Endometrial microvascular endothelial cells (primary cell): ENCODE data around the gene SLC25A20. TPM values are rescaled to one million over a fixed set of nuclear protein-coding genes. Genes with fewer than 3 reads are reported as not detected.

Experiments
- in situ Hi-C: cut with HindIII; loops from 2 replicates; pipeline ENCODE4 v1.10.0; 2017; ENCODE audit warnings: low sequenced_read_pairs, low pct_unique_long_range_greater_than_20kb; ENCODE audit errors: inconsistent ontology term
- total RNA-seq: library from RNA; depleted of rRNA; stranded (reverse); fragments of >200 nt; gene quantifications from one replicate; pipeline ENCODE4 v1.2.3, GENCODE V29; 2015; ENCODE audit errors: inconsistent ontology term

Gene SLC25A20
- 43.4 TPM for total RNA-seq

- in situ Hi-C loops: no loop called here
These were observed at the start of gene SLC25A20 for GRCh38 chr3:48898383-48899234. Gene SLC25A20, minus strand, starts transcription at chr3:48898882. Its CDS starts 88 bp downstream, at chr3:48898794.

- in situ Hi-C loops: no loop called here
These were observed 47.3 kb upstream of the SLC25A20 start for GRCh38 chr3:48945891-48946549.

- in situ Hi-C loops: no loop called here
These were observed 46.8 kb upstream of the SLC25A20 start for GRCh38 chr3:48945432-48945831.

DNA sequence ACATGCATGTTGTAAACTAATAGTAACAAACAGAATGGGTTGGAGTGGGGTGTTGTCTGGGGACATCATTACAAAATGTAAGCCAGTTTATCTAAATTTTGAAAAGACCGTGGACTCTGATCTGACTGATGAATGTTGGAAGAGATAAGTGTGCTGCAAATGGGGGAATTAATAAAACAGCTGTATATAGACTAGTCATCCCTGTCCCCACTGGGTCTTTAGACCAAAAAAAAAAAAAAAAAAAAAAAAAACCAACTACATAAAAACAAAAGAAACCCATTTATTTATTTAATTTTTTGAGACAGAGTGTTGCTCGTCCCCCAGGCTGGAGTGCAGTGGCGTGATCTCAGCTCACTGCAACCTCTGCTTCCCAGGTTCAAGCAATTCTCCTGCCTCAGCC, 40.0 kb upstream of the SLC25A20 start:
- in situ Hi-C loops: no loop called here

DNA sequence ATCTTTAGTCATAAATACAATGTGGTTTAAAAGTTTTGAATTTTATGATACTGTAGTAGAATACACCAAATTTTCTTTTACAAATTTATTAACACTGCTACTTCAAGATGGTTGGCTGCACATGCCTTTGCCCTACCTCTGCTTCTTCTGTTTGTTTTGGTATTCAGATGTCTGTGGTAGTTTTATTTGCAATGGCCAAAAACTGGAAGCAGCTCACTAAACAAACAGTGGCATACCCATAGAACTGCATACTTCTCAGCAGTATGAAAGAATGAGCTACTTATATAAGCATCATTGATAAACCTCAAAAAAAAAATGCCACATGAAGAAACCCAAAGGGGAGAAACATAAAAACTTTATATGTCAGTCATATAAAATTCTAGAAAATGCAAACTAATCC, 39.5 kb upstream of the SLC25A20 start:
- in situ Hi-C loops: no loop called here

GRCh38 chr3:48935530-48935929, 36.8 kb upstream of the SLC25A20 start:
- in situ Hi-C loops: no loop called here

- in situ Hi-C loops: no loop called here
These were observed 35.8 kb upstream of the SLC25A20 start for GRCh38 chr3:48934333-48934991.

- in situ Hi-C loops: no loop called here
These were observed 33.4 kb upstream of the SLC25A20 start for GRCh38 chr3:48931944-48932580.

DNA sequence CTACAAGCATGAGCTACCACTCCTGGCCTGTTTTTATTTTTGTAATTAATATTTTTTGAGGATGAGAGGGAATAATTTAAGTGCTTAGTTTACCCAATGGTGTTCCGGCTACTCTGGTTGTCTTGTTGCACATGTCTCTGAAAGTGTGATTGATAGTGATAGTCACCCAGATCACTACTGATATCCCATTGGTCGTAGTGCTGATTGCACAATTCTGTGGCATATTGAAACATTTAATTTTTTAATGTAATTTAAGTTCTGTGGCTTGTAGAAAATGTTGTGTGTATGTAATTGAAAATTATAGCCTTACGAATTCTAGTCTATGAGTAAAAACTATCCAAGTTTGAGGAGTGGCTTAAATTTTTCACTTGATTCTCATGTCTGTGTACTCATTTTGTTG, 31.9 kb upstream of the SLC25A20 start:
- in situ Hi-C loops: no loop called here

GRCh38 chr3:48929358-48930035, 30.8 kb upstream of the SLC25A20 start:
- in situ Hi-C loops: no loop called here

DNA sequence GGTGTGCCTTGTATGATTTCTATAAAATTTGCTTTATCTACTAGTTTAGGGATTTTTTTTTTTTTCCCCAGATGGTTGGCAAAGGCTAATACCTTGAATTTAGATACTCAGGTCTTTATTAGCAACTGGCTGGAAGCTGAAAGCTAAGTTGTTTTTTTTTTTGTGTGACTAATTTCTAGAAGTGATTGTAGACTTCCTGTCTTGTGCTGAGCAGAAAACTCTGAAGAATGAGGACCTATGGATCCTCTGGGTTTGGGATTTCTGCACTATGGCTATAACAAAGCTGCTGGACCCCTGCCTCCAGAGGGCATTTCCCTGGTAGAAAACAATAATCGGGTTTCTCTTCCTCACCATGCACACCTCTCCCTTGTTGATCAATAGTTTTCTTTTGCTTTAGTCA, 30.0 kb upstream of the SLC25A20 start:
- in situ Hi-C loops: no loop called here

DNA sequence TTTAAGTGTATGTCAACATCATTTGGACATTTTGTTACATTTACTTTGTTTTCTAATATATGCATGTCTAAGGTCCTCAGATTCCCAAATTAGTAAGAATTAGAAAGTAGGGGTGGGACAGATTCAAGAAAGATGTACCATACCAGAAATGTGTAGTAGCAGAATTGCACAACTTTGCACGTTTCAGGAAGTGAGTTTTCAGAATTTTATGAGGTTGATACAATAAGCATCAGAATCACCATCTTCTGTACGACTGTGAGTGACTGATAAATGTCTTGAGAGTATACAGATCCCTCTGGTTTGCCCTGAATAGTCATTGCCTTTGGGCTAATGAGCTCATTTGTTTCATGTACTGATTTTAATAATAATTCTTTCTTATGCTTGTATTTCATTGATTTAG, 29.2 kb upstream of the SLC25A20 start:
- in situ Hi-C loops: no loop called here

- in situ Hi-C loops: no loop called here
These were observed 28.0 kb upstream of the SLC25A20 start for GRCh38 chr3:48926425-48927392.

DNA sequence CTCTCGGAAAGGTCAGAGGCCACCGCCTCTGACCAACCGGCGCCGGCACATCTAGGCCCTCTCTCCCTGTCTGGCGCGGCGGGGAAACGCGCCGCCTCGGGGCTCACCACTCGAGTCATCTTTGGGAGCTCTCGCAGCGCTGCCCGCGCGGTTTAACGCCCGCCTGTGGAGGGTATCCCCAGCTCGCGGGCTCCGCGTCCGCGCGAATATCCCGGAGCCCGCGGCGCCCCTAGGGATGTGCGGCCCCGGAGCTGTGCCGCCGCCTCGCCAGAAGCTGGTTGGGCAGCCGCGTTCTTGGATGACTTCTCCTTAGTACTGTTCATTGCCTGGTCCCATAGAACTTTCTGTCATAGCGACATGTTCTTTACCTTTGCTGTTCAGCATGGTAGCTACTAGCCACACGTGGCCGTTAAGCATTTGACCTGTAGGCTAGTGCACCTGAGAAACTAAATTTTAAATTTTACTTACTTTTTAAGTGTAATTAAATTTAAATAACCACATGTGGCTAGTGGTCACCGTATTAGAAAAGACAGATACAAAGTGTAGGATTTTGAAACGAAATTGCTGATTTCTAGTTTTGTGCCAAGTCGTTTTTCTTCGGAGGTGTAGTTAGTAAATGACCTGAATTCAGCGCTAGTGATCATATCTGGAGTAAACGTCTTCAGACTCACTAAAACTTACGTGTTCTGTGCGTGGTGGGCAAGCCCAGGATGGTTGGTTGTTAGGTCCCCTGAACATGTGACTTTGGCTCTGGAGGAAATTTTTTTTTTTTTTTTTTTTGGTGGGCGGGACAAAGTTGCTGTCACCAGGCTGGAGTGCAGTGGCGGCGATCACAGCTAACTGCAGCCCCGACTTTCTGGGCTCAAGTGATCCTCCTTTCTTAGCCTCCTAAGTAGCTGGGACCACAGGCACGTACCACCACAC, 20.8 kb upstream of the SLC25A20 start:
- in situ Hi-C loops: no loop called here

- in situ Hi-C loops: no loop called here
These were observed 19.9 kb upstream of the SLC25A20 start, which contains the start of gene ARIH2 for GRCh38 chr3:48918388-48919214. Gene ARIH2, plus strand, starts transcription at chr3:48918842. Its CDS starts 8,717 bp downstream, at chr3:48927559.

DNA sequence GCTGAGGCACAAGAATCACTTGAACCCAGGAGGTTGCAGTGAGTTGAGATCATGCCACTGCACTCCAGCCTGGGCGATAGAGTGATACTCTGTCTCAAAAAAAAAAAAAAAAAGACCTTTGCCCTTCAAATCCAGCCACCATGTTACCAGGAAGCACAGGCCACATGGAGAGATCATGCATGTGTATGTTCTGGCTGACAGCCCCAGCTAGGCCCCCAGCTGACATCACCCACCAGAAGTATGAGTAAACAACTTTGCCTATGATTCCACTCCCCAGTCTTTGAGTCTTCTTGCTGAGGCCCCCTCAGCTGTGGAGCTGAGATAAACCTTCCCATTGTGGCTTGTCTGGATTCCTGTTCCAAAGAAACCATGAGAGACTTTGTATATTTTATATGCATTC, 16.6 kb upstream of the SLC25A20 start:
- in situ Hi-C loops: no loop called here
